Thyroid gland (tissue), 4 donors: Measurements from ENCODE around the gene PRSS38. TPM values are rescaled to one million over a fixed set of nuclear protein-coding genes. Genes with fewer than 3 reads are reported as not detected.
"Not testable (repeated sequence)": the region's sequence is repeated elsewhere in the genome, so short reads cannot be mapped to it uniquely, and the experiment has no call there.

Experiments used
- DNase-seq, 2 donors: peaks; one replicate each; pipeline ENCODE4 v3.0.0-alpha.2; 2019
- H3K27ac ChIP-seq, 3 donors: fragments of 200-600 bp; sonication (generic); 1 replicate in 2 of 3; 2 replicates in 1 of 3; pipeline ENCODE4 v1.5.1; 2016 to 2019; ENCODE audit warnings: mild to moderate bottlenecking in 1 of 3, moderate library complexity in 1 of 3
- H3K27me3 ChIP-seq: fragments of 200-600 bp; sonication (generic); one replicate; pipeline ENCODE4 v1.5.1; 2019
- H3K36me3 ChIP-seq, 2 donors: fragments of 200-600 bp; sonication (generic); one replicate each; pipeline ENCODE4 v1.5.1; 2016 to 2019
- H3K4me1 ChIP-seq, 2 donors: fragments of 200-600 bp; sonication (generic); one replicate each; pipeline ENCODE4 v1.5.1; 2017 to 2019
- H3K4me3 ChIP-seq, 3 donors: fragments of 200-600 bp; sonication (generic); replicated peaks in 1 of 3; 1 replicate in 2 of 3; 2 replicates in 1 of 3; pipeline ENCODE4 v1.5.1; 2016; ENCODE audit warnings: mild to moderate bottlenecking in 1 of 3
- H3K9me3 ChIP-seq: fragments of 200-600 bp; sonication (generic); one replicate; pipeline ENCODE4 v1.5.1; 2017
- CTCF ChIP-seq, 6 experiments: fragments of 200-600 bp in 3 of 6; fragments of 450-650 bp in 3 of 6; sonication (generic) in 3 of 6; IDR thresholded peaks; one replicate each; pipeline ENCODE4 v1.5.1; 2016 to 2019; ENCODE audit warnings: antibody characterized with exemption in 6 of 6, mild to moderate bottlenecking in 2 of 6, inconsistent platforms in 1 of 6, moderate library complexity in 1 of 6
- POLR2A ChIP-seq, 2 donors: fragments of 450-650 bp; IDR thresholded peaks; one replicate each; pipeline ENCODE4 v1.6.1; 2017; ENCODE audit warnings: antibody characterized with exemption in 2 of 2, mild to moderate bottlenecking in 2 of 2, moderate library complexity in 1 of 2
- WGBS, 2 donors: methylation state at CpG; one replicate each; pipeline ENCODE4 v1.1.5; 2017; 5-methylcytosine and 5-hydroxymethylcytosine counted together
- intact Hi-C: fragments of 100-400 bp; cut with DNase I; formaldehyde crosslinking; loops from one replicate; pipeline ENCODE4 v1.15.1; 2023
- total RNA-seq, 4 donors: library from RNA; depleted of rRNA; stranded (reverse); fragments of >200 nt; gene quantifications; one replicate each; pipeline ENCODE4 v1.2.3, GENCODE V29; 2016

PRSS38 gene
- total RNA-seq, 4 donors from 2014 or later = not detected

- no peaks in the 10 kb centered on the region for H3K36me3 ChIP-seq
- no peak overlapping the region for H3K4me3 ChIP-seq
- no peaks in the 10 kb centered on the region for H3K9me3 ChIP-seq
- H3K4me1 ChIP-seq = no peaks in the 10 kb centered on the region
- H3K27ac ChIP-seq = no peak overlapping the region
- no peak for DNase-seq
- no peaks in the 10 kb centered on the region for H3K27me3 ChIP-seq
- intact Hi-C loops = no loop called here
- 67 to 69% methylated on average over 5 of the region's 5 CpGs for WGBS, 2 donors
- TF ChIP-seq CTCF (IDR thresholded peaks at IDR 0.05) = no peak
- no peak for TF ChIP-seq POLR2A (IDR thresholded peaks at IDR 0.05)
These were observed 54.4 kb downstream of the PRSS38 start for GRCh38 chr1:227869851-227870305.

DNA sequence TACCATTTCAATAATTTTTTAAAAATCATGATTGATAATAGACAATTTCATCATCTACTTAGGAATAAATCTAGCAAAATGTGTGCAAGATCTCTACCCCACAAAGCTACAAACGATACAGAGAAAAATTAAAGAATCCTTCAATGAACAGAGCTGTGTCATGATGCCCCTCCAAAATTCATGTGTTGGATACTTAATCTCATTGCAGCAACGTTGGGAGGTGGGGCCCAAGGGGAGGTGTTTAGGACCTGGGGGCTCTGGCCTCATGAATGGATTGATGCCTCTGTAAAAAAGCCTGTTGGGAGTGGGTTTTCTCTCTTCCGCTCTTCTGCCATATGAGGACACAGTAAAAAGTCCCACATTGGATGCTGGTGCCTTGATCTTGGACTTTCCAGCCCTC, 54.9 kb downstream of the PRSS38 start:
- H3K4me3 ChIP-seq = no peak overlapping the region
- H3K27me3 ChIP-seq = no peaks in the 10 kb centered on the region
- H3K27ac ChIP-seq = no peak overlapping the region
- no peak for DNase-seq
- no peaks in the 10 kb centered on the region for H3K9me3 ChIP-seq
- H3K4me1 ChIP-seq = no peaks in the 10 kb centered on the region
- intact Hi-C loops = no loop called here
- no peaks in the 10 kb centered on the region for H3K36me3 ChIP-seq
- TF ChIP-seq CTCF (IDR thresholded peaks at IDR 0.05) = no peak
- 77 to 79% methylated on average over 3 of the region's 3 CpGs for WGBS, 2 donors

DNA sequence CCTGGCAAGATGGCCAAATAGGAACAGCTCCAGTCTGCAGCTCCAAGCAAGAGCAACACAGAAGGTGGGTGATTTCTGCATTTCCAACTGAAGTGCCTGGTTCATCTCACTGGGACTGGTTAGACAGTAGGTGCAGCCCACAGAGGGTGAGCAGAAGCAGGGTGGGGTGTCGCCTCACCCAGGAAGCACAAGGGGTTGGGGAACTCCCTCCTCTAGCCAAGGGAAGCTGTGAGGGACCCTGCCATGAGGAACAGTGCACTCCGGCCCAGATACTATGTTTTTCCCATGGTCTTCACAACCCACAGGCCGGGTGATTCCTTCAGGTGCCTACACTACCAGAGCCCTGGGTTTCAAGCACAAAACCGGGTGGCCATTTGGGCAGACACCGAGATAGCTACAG, 56.4 kb downstream of the PRSS38 start:
- H3K4me1 ChIP-seq, H3K27me3 ChIP-seq, DNase-seq, H3K27ac ChIP-seq, H3K36me3 ChIP-seq, H3K9me3 ChIP-seq, H3K4me3 ChIP-seq, intact Hi-C loops: not testable (repeated sequence)
- 72 to 92% methylated on average over 3 to 5 of the region's 5 CpGs for WGBS, 2 donors

GRCh38 chr1:227877810-227878209, 62.3 kb downstream of the PRSS38 start:
- intact Hi-C loops, H3K36me3 ChIP-seq, H3K27me3 ChIP-seq, H3K27ac ChIP-seq, H3K9me3 ChIP-seq, H3K4me3 ChIP-seq, H3K4me1 ChIP-seq, DNase-seq: not testable (repeated sequence)
- WGBS, 2 donors = 92% methylated on average over 3 of the region's 3 CpGs

- WGBS, 2 donors = 61 to 70% methylated on average over 4 of the region's 4 CpGs
These were observed 65.0 kb downstream of the PRSS38 start for GRCh38 chr1:227880342-227880924.

More at GRCh38 chr1:227880342-227880924, 65.0 kb downstream of the PRSS38 start:
- Histone ChIP-seq H3K9me3 (no peaks in the 10 kb centered on the region), H3K4me3 (no peak overlapping the region), H3K4me1 (peaks cover 0 to under 1% of the 10 kb centered on the region in 2 donors), H3K27me3 (no peaks in the 10 kb centered on the region), H3K27ac (no peak overlapping the region), H3K36me3 (no peaks in the 10 kb centered on the region)
- DNase-seq = no peak
- intact Hi-C loops = no loop called here
- TF ChIP-seq CTCF (IDR thresholded peaks at IDR 0.05) (no peak), POLR2A (IDR thresholded peaks at IDR 0.05) (no peak)
